Stimulated activated CD8-positive, alpha-beta memory T cell treated with anti-CD3 and anti-CD28 coated beads, Interleukin-15, amount 100 ng/mL, for 1 hour (primary cell): ENCODE measurements around the gene TFEB.

ENCODE experiments used
- DNase-seq: peaks from one replicate; pipeline ENCODE4 v3.0.0-alpha.2; 2020; ENCODE audit warnings: low read depth

TFEB gene

GRCh38 chr6:41705996-41706835 lies 29.2 kb downstream of the TFEB start:
- DNase-seq = no peak

- DNase-seq = no peak
These were observed 30.0 kb downstream of the TFEB start for GRCh38 chr6:41705311-41705995.

GRCh38 chr6:41704656-41705310 lies 30.6 kb downstream of the TFEB start:
- no peak for DNase-seq

GRCh38 chr6:41704028-41704427 lies 31.4 kb downstream of the TFEB start:
- DNase-seq = no peak

GRCh38 chr6:41702771-41703494 lies 32.5 kb downstream of the TFEB start:
- no peak for DNase-seq

GRCh38 chr6:41702089-41702745 lies 33.2 kb downstream of the TFEB start:
- no peak for DNase-seq

GRCh38 chr6:41700463-41701347 lies 34.7 kb downstream of the TFEB start:
- no peak for DNase-seq

GRCh38 chr6:41699063-41699462 lies 36.3 kb downstream of the TFEB start:
- DNase-seq = no peak

- DNase-seq = no peak
These were observed 37.3 kb downstream of the TFEB start for GRCh38 chr6:41697861-41698781.

- no peak for DNase-seq
These were observed 38.6 kb downstream of the TFEB start for GRCh38 chr6:41696788-41697187.

GRCh38 chr6:41695825-41696224 lies 39.6 kb downstream of the TFEB start:
- no peak for DNase-seq

- no peak for DNase-seq
These were observed 40.4 kb downstream of the TFEB start for GRCh38 chr6:41694815-41695526.

- no peak for DNase-seq
These were observed 41.8 kb downstream of the TFEB start for GRCh38 chr6:41693281-41694240.

GRCh38 chr6:41692730-41693129 lies 42.7 kb downstream of the TFEB start:
- no peak for DNase-seq

- no peak for DNase-seq
These were observed 43.2 kb downstream of the TFEB start for GRCh38 chr6:41692080-41692675.

- DNase-seq = no peak
These were observed 43.9 kb downstream of the TFEB start for GRCh38 chr6:41691426-41692079.
